ENCODE data around the gene ADAM12.
A peak's percentile ranks its signal among the peaks of the same experiment; 100 is the strongest.
"Not testable (repeated sequence)": the region's sequence is repeated elsewhere in the genome, so short reads cannot be mapped to it uniquely, and the experiment has no call there.

ADAM12 gene

DNA sequence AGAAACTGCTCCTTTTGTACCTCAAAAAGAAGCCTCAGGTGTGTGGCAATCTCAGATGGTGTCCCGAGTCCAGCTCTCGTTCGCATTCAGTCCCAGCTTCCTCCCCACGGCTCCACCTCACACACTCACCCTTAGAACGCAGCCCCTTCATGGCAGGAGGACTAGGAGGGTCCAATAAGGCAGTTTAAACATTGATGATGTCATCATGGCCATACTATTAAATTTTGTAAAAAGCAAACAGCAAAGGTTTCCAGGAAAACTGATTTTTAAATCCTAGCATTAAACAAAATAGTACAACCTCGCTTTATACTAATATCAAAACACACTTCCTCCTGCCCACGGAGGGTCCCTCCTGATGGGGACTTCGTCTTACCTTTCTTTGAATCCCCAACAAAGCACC lies 133.0 kb downstream of the ADAM12 start:
- DNase-seq: no peak

GRCh38 chr10:126253611-126253998 lies 134.7 kb downstream of the ADAM12 start:
- no peak for DNase-seq

DNA sequence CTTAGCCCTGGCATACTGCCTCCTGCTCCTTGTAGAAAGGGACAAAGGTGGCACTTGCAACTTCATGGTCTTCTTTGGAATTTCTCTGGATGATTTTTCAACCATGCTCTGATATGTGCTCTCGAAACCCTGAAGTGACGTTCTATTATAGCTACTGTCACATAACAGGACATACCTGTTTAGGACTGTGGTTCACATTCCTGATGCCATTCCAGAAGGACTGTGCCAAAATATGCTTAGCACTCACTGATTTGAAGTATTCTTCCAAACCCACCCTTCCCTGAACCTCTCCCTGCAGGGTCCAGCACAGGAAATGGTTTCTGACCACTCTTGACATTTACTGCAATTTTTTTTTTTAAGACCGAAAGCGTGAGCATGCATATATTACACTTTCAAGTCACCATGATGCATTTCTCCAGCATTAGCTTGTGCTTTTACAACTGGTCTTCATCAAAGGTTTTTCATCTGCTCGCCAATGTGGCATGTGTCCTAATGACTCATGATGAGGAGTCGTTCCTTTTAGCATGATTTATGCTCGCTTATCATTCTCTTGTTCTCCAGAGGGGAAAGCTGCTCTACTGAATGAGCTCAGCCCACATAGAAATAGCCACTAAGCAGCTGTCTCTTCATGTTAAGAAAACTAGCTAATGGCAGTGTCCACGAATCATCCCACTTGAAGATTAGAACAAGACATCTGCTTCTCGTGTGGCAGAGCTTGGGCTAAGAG lies 135.2 kb downstream of the ADAM12 start:
- DNase-seq: no peak

- DNase-seq: no peak
Measured at GRCh38 chr10:126251778-126252407, 136.4 kb downstream of the ADAM12 start.

DNA sequence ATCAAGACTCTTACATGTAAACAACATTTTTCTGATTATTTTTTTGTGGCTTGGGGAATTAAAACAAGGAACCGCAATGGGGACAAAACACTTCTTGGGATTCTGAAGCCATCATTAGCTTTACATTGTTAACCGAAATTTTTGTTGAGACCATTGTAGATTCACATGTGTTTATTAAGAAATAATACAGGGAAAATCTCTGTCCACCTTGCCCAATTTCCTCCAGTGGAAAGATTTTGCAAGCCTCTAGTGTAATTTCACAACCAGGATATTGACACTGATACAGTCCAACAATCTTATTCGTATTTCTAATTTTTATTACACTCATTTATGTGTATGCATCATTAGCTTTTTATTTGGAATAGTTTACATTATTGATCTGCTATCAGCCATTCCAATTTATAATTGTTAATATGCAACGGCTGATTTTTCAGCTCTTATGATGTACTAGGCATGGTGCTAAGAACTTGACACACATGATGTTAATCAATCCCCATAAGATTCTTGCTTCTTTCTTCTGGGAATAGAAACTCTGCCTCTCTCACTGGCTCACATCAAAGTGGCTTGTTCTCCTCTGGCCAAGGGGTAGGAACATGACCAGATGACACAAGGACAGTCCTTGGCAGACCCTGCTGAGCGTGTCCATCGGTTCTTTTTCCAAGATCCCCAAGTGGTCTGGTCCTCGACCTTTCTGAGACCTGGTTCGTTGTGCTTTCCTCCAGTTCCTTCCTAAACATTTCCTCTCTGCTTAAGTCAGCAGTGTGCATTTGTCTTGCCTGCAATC lies 137.6 kb downstream of the ADAM12 start:
- DNase-seq: no peak

DNA sequence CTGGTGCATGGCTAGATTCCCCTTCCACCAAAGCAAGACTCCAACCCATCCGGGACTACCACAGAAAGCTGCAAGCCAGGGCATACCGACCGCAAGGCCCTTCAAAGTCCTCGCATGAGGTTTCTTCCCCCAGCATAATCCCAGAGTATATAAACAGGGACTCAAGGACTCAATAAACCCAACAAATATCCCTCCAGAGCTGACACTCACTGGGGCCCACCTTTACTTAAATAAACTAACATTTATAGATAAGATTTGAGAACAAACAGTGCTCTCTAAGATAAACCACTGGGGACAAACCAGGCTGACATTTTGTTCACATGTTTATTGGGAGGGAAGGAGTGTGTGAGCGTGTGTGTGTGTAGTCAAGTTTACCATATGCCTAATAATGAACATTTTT lies 138.2 kb downstream of the ADAM12 start:
- DNase-seq: no peak

- no peak for DNase-seq
Measured at GRCh38 chr10:126247446-126247975, 140.8 kb downstream of the ADAM12 start.

- not testable (repeated sequence) for DNase-seq
Measured at GRCh38 chr10:126246396-126246795, 141.9 kb downstream of the ADAM12 start.

- no peak for DNase-seq
Measured at GRCh38 chr10:126245501-126245900, 142.8 kb downstream of the ADAM12 start.

DNA sequence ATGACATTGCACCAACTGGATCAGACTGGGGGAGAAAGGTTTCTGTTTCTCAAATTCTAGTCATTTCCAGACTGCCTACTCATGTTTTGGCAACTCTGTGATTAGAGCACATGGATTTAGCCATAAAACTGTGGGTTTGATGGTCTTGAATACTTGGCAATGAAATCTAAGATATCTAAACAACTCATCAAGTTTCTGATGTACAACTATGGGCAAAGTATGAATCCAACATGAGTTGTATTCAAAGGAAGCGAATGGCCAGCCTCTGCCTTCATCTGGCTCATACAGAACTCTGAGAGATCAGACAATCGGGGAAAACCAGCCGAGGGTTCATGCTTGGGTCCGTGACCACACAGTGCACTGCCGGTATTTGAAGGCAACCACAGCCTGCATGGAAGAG lies 144.3 kb downstream of the ADAM12 start:
- DNase-seq: no peak

DNA sequence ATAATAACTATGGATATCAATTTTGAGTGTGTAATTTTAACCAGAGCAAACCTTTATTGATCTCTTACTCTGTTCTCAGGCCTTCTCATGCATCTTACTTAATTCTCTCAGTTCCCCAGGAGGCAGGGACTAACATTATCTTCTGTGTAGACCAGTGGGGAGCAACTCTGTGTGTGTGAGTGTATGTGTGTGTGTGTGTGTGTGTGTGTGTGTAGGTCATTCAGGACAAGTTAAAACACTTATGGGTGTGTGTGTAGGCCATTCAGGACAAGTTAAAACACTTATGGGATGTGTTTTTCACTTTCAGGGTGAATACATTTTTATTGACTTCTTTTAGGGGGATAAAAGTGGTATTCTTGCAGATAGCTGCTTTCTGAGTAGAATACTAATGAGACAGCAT lies 145.0 kb downstream of the ADAM12 start:
- no peak for DNase-seq

DNA sequence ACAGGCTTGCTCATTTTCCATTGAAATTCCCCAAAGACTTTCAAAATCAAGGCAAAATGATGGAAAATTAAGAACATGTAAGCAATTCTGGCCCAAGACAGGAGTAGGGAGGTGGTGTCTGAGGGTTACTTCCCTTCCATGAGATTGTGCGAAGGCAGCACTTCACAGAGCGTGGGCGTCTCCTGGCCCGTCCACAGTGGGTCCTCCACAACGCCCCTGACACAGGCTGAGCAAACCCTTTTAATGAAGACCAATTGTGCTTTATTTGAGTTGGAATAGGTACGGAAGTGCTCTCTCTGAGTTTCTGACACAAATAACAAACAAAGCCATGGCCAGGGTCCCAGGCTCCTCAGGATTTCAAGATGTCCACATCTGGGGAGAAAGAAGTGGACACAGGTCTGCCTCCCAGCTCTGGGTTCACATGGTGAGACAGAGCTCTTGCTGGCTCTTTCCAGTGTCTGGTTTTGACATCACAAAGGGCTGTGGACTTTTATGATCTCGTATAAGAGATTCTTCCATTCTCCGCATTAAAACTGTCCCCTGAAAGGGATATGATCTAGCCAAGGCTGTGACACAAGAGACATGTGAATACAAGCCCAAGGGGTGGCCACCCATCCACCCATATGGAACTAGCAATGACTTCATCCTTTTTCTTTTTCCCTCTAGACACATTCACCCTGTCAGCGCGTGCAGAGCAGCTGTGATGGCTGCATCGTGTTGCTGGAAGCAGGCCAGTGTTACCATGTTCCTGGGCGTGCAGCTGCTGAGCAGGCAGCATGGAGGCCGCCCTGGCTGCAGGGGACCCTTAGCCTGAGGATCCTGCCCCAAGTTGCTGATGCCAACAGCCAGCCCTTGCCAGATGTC lies 145.6 kb downstream of the ADAM12 start:
- peak; percentile 44 for DNase-seq

DNA sequence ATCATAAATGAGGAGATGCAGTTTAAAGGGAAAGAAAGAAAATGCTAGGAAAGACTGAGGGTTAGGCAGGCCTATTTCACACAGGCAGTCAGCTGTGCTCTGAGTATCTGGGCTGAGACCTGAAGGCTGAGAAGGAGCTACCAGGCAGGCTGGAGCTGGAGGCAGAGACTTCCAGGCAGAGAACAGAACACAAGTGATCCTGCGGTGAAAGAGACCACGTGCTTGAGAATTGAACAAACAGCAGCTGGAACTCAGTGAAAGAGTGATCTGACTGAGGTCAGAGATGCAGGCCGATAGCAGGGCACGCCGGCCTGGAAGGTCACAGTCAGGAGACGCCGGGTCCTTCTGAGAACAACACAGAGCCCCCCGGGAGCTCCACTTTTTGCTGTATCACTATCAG lies 147.8 kb downstream of the ADAM12 start:
- DNase-seq: no peak

DNA sequence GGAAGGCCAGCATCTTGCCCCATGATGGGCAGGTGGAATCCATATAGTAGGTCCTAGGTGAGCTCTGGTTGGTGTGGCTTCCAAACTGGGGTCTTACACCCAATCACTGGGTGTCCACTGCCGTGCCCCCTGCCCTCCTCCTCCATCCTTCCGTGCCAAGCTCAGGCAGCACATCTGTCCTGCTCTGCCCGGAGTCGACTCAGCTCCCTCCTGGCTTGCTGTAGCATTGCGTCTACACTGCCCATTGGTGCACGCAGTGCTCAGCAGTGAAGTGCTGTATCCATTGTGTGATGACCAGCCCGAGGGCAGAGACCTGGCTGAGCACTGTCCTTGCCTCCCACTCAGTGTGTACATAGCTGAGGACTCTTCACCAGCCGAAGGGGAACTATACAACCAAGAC lies 148.4 kb downstream of the ADAM12 start:
- DNase-seq: no peak

GRCh38 chr10:126235979-126236851 lies 152.1 kb downstream of the ADAM12 start:
- no peak for DNase-seq

GRCh38 chr10:126235091-126235978 lies 152.9 kb downstream of the ADAM12 start:
- DNase-seq: no peak

- DNase-seq: no peak
Measured at GRCh38 chr10:126234630-126235029, 153.6 kb downstream of the ADAM12 start.

DNA sequence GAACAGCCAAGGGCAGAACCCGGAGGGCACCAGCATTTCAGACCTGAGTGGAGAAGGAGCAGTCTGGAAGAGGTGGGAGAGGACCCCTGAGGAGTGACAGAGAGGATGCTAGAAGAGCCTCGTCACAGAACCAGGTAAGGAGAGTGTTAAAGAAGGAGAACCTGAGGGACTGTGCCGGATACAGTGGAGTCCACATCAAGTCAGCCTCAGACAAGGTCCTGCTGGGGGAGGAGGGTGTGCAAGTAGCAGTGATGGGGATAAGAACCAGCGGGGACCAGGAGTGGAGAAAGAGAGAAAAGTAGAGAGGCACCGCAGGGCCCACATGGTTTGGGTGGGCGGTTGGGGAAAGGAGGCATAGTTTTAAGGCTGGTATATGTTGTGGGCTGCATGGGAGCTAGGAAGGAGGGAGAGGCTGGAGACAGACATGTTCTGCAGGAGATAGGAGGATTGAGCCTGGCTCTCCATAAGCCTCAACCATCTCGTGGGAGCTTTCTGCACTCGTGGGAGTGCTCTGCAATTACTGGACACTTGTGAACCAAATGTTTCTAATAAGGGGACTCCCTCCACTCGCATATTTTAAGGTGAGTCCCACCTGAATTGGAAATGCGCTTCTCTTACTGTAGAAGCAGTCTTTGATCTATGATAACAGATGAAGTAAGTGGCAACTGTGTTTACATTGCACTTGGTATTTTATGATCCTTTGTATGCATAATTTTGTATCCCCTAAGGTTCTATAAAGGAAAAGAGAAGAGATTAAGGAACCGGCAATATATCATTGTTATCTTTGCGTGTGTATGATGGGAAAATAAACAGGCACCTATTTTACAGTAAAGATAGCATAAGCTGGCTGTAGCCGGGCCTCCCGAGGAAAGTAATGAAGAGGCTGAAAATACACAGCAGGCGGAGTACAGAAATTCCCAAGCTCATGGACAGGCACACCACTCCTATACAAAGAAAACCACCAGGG lies 154.8 kb downstream of the ADAM12 start:
- DNase-seq: no peak

- no peak for DNase-seq
Measured at GRCh38 chr10:126230587-126230986, 157.7 kb downstream of the ADAM12 start.
